Umbilical cord (tissue), 2 donors: ENCODE data around the gene ESRRA. TPM values are rescaled to one million over a fixed set of nuclear protein-coding genes. Genes with fewer than 3 reads are reported as not detected.

Experiments
- DNase-seq: peaks from one replicate; pipeline ENCODE4 v3.0.0-alpha.2; 2015; ENCODE audit warnings: low spot score
- total RNA-seq: library from RNA; depleted of rRNA; stranded (reverse); fragments of >200 nt; gene quantifications from one replicate; pipeline ENCODE4 v1.2.3, GENCODE V29; 2014; ENCODE audit warnings: low replicate concordance; ENCODE audit not compliant: insufficient read depth

The ESRRA gene
- total RNA-seq, 1 donor from 2014 or later = 12.0 TPM

- DNase-seq = no peak
These were observed 30.1 kb upstream of the ESRRA start for GRCh38 chr11:64275031-64275800.

GRCh38 chr11:64275841-64276240 lies 29.5 kb upstream of the ESRRA start:
- no peak for DNase-seq

DNA sequence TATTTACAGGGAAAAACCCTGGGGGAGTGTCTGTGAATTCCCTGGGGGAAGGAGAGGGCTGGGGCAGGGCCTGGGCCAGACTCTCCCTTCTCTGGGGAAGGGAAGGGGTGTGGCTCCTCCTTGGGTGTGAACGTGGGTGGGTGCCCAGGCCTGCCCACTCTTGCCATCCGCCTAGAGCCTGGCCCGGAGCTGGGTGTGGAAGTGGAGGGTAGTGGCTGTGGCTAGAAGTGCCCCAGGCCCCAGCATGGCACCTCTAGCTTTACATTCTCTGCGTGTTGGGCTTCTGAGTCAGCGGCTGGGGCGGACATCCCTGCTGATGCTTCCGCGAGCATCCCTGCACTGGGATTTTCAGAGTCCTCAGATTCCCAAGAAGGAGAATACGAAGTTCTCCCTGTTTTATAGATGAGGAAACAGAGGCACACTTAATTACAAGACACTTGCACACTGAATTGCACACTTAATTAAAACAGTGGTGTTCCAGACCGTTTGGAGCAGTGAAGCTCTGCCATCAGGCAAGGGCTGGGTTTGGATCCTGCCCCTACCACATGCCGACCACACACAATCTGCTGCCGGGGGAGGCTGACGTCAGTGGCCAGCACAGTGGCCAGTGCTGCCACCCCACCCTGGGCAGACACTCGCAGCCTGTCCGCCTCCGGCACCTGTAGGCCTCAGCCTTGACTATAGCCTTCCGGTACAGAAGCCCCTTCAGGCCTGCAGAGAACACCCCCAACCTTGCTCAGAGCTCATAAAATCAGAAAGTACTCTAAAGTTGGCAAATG lies 28.5 kb upstream of the ESRRA start:
- no peak for DNase-seq

DNA sequence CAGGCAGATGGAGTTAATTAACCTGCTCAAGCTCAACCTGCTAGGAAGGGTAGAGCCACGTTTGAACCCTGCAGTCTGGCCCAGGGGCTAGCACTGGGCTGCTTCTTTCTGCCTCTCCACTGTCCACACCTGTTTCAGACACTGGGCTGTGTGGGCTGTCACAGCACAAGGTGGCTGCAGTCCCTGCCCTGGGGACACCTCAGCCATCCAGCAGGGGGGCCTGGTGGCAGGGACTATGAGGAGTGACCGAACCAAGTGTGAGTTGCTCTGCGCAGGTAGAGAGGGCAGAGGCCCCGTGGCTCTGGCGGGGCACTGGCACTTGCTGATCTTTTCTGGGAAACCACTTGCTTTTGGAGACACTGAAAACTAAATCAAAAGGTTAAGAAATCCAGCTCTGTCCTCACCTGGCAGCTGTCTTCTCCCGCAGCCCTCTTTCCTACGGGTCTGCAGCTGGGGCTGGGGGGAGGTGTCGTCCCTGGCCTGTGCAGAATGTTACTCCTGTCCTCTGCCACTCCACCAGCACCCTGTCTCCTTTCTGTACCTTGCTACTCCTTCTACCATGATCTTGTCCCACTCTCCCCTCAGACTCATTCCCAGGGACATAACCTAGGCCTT lies 26.6 kb upstream of the ESRRA start:
- DNase-seq = no peak

DNA sequence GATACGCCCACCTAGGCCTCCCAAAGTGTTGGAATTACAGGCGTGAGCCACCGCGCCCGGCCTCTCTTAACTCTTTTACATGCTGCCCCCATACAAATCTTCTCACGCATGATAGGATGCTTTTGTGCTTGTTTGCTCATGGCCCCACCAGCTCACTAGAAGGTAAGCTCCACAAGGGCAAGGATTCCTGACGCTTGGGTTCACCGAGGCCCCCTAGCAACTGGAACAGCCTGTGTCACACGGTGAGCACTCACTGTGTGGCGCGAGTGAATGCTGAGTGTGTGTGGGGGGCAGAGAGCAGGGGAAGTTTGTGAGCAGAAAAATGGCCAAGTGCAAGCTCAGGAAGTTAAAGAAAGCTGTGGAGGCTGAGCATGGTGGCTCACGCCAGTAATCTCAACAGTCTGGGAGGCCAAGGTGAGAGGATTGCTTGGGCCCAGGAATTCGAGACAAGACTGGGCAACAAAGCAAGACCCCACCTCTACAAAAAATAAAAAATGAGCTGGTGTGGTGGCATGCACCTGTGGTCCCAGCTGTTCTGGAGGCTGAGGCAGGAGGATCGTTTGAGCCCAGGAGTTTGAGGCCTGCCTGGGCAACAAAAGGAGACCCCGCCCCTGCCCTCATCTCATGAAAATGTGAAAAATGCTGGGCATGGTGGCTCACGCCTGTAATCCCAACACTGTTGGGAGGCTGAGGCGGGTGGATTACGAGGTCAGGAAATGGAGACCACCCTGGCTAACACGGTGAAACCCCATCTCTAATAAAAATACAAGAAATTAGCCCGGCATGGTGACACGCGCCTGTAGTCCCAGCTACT lies 23.2 kb upstream of the ESRRA start:
- DNase-seq = no peak

DNA sequence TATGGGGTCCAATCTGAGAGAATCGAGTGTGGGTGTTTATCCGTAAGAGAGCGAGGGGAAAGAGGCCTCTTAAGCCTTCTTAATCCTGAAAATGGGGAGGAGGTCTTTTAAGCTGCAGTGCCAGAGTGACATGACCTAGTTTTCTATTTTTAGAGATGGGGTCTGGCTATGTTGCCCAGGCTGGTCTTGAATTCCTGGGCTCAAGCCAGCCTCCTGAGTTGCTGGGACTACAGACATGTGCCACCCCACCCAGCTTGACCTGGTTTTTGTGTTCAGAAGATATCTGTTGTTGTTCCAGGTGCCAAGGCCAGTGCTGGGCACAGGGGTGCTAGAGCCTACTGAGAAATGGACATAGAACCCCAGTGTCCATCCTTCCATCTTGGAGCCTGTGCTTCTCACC lies 22.2 kb upstream of the ESRRA start:
- DNase-seq = no peak

DNA sequence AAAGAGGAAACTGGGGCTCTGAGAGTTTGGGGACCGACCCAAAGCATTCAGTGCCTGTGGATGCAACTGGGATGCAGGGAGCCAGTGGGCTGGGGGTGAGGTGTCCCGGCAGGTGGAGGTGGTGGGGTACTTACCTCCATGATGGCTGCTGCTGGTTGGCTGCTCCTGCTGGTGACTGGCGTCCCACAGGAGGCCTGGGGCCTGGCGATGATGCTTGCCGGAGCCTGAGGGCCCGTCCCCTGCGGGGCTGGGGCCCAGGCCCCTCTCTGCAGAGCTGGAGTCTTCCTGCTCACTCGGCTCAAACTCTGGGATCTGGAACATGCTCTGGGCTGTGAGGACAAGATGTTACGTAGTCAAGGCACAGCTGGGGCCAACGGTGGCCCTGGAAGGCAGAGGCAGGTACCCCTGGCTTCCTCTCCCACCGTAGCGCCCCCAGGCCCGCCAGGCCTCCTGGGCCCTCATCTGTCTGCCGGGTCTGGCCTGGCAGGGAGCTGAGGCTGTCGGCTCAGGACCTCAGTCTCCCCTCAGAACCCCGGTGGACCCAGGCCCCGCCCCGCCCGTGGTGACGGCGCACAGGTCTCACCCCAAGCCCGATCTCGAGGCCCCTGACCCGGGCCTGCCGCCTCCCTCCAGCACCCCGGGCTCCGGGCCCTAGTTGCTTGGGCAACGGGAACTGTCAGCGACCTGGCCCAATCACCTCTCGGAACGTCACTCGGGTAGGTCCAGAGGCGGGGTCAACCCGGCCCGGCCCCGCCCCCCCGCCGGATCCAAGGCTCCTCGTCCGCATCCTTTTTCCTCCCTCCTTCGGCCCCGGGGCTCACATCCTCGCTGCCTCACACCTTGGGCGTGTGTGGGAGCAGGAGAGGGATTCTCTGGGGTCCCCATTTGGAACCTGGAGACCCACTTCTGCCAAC lies 21.0 kb upstream of the ESRRA start, which contains the start of gene BAD:
Gene BAD (minus strand): TSS at position 618 of the 914 bp plus-strand sequence. CDS start 297 bp downstream, at position 321.
- DNase-seq = peak; percentile 97

DNA sequence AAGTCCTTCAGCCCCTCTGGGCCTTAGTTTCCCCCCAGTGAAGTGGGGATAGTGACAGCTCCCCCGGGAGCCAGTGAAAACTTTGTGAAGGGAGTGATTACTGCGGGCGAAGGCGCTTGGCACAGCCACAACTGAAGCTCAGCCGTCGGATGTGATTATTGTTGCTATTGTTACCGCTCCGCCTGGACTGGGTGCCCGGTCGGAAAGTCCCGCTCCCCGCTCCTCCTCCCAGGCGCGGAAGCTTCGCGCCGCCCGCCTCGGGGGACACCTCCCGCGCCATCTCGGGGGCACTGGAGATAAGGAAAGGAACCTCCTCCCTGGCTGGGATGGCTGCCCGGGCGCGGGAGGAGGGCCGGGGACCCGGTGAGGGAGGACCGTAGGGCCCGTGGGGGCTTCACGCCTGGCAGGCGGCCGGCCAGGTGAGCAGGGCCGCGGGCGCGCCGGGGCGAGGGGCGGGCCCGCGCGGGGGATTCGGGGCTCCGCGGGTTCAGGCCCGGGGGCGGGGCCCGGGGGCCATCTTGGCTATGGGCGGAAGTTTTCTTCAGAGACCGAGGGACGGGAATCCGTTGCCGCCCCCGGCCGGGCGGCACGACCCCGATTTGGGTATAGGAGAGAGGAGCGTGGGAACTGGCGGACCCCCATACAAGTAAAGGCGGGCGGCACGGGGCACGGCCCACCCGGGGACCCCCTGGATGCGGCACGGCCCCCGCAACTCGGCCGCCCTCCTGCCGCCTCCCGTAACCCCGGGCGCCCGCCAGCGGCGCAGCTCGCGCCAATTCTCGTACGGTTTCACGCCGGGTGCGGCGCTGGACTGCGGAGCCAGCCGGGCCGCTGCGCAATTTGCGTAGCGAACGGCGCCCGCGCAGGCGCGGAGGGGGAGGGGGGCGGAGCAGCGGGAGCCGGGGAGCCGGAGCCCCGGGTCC lies 20.1 kb upstream of the ESRRA start, which contains the start of gene GPR137:
Gene GPR137 (plus strand): TSS at position 887 of the 923 bp plus-strand sequence. CDS start 677 bp downstream, outside the sequence.
- DNase-seq = peak; percentile 92

- DNase-seq = no peak
These were observed 19.2 kb upstream of the ESRRA start for GRCh38 chr11:64285885-64286800.

DNA sequence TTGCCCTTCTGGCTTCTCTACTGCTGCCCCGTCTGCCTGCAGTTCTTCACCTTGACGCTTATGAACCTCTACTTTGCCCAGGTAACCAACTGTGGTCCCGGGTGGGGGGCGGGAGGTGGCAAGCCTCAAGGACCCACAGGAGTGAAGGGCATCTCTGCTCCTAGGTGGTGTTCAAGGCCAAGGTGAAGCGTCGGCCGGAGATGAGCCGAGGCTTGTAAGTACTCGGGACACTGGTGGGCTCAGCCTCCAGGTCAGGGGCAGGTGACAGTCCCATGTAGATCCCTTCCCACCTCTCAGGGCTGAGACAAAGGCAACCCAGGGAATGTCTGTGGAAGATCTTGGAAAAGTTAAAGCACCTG lies 18.5 kb upstream of the ESRRA start:
- DNase-seq = no peak

DNA sequence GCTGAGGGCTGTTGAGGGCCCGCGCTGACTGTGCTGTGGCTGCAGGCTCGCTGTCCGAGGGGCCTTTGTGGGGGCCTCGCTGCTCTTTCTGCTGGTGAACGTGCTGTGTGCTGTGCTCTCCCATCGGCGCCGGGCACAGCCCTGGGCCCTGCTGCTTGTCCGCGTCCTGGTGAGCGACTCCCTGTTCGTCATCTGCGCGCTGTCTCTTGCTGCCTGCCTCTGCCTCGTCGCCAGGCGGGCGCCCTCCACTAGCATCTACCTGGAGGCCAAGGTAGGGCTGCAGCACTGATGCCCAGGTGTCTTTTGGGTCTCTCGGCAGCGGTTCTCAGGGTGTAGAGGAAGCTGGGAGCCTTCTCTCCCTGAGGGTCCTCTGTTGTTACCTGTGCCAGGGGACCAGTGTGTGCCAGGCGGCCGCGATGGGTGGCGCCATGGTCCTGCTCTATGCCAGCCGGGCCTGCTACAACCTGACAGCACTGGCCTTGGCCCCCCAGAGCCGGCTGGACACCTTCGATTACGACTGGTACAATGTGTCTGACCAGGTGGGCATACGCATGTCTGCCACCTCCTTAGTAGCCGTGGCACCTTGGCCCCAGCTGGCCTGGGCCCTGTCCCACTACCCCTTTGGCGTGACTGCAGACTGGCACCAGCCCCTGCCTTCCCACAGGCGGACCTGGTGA lies 17.5 kb upstream of the ESRRA start:
- DNase-seq = no peak

DNA sequence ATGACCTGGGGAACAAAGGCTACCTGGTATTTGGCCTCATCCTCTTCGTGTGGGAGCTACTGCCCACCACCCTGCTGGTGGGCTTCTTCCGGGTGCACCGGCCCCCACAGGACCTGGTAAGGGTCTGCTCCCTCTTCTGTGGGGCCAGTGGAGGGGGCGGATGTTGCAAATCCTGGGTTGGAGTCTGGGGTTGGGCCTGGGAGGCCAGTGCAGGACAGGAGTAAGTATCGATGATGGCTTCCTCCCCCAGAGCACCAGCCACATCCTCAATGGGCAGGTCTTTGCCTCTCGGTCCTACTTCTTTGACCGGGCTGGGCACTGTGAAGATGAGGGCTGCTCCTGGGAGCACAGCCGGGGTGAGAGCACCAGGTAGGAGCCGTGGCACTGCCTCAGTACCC lies 17.0 kb upstream of the ESRRA start:
- DNase-seq = no peak

- DNase-seq = no peak
These were observed 16.2 kb upstream of the ESRRA start for GRCh38 chr11:64289002-64289564.

DNA sequence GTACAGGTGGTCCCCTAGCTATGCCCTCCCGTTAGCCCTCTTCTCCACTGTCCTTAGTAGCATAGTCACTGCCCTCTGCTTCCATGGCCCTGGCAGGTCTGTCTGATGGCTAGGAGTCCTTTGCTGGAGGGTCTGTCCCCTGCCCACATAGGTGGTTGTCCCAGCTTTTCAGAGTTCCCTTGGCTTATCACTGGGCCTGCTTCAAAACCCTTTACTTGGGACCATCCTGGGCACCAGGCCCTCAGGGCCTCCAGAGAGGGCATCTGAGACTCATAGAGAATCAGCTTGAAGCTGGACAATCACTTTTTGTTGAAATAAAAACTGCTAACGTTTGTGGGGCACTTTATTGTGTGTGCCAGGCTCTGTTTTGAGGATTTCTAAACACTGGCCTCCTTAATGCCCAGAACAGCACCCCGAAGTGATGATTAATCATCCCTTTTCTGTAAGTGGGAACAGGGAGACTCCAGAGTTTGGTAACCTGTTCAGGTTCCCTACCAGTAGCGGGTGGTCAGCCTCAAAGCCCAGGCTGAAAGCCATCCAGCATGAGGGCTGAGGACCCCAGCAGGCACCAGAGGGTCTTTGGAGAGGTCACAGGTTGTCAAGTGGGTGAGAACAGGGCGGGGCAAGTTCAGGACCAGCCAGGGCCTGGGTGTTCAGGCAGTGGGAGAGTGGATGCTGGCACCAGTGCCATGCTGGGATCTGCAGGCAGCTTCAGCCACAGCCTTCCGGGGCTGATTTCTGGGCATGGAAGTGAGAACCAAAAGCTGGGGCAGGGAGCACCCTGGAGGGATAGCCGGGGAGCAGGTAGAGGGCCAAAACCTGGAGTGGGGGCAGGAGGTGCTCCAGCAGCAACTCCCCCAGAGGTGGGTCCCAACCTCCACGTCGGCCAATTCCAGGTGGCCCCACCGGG lies 14.7 kb upstream of the ESRRA start:
- no peak for DNase-seq

DNA sequence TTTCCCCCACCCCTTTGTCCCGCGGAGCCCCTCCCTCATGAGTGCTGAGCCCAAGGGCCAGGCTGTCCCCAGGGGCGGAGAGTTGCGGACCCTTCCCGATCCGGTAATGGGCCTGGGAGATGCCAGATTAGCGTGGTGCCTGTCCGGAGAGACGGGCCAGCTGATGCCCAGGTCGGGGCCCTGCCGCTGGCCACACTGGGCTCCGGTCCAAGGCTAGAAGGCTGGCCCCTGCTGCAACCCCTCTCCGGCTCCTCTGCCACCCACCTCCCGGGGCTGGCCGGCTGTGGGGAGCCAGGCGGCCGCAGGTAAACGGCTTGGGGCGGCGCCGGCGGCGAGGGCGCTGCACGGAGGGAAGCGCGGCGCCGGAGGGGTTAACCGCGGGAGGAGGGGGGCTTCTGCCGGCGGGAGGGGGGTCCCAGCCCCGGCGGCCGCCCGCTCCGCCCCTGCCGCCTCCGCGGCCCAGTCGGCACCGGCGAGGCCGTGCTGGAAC lies 14.0 kb upstream of the ESRRA start, which contains the start of gene KCNK4:
Gene KCNK4 (plus strand): TSS at position 41 of the 490 bp plus-strand sequence. CDS start 1,717 bp downstream, outside the sequence.
- DNase-seq = no peak
